Caco-2 (cell line): ENCODE results near the gene BCL3. TPM values are rescaled to one million over a fixed set of nuclear protein-coding genes. Genes with fewer than 3 reads are reported as not detected.

Experiments used
- BruUV-seq: library from RNA; stranded (reverse); fragments of 400-500 nt; replicated peaks from 2 replicates; lab custom pipeline; 2021; lab: Mats Ljungman, UMichigan
- CTCF ChIA-PET: fragments of 300-600 bp; sonication (Branson Sonifier 250); formaldehyde crosslinking; loops from one replicate; lab custom pipeline; 2022; ENCODE audit warnings: antibody characterized with exemption; lab: Charles Lee
- POLR2A ChIA-PET: fragments of 300-600 bp; sonication (Branson Sonifier 250); formaldehyde crosslinking; loops from one replicate; lab custom pipeline; 2022; ENCODE audit warnings: antibody characterized with exemption; lab: Charles Lee
- DNase-seq, 2 experiments: peaks; one replicate each; pipeline versions ENCODE4 v3.0.0 to v3.0.0-alpha.2; 2020 to 2022
- H3K27me3 ChIP-seq: replicated peaks from 2 replicates; pipeline ENCODE4 v1.6.0; 2011; ENCODE audit warnings: low read length; ENCODE audit not compliant: control insufficient read depth, insufficient read depth
- H3K36me3 ChIP-seq: 2 replicates; pipeline ENCODE4 v1.5.1; 2011; ENCODE audit warnings: low read length; ENCODE audit not compliant: control insufficient read depth, insufficient read depth
- H3K4me1 ChIP-seq: fragments of 250-450 bp; sonication (Bioruptor Pico); 2 replicates; pipeline ENCODE4 v1.5.1; 2020; ENCODE audit warnings: mild to moderate bottlenecking
- H3K4me3 ChIP-seq: 2 replicates; pipeline ENCODE4 v1.5.1; 2011; ENCODE audit warnings: low read depth, mild to moderate bottlenecking, control low read depth, low read length
- H3K9me3 ChIP-seq: fragments of 250-450 bp; sonication (Bioruptor Pico); 2 replicates; pipeline ENCODE4 v1.5.1; 2020; ENCODE audit warnings: mild to moderate bottlenecking, moderate library complexity
- H3K27ac Mint-ChIP-seq: one replicate; pipeline ENCODE4 v1.8.0; 2022; ENCODE audit warnings: mixed read lengths; ENCODE audit not compliant: unreplicated experiment
- H3K27me3 Mint-ChIP-seq: one replicate; pipeline ENCODE4 v1.8.0; 2022; ENCODE audit warnings: mixed read lengths; ENCODE audit not compliant: insufficient read depth, unreplicated experiment
- H3K36me3 Mint-ChIP-seq: one replicate; pipeline ENCODE4 v1.8.0; 2022; ENCODE audit warnings: mild to moderate bottlenecking, mixed read lengths; ENCODE audit not compliant: insufficient read depth, unreplicated experiment
- H3K4me1 Mint-ChIP-seq: one replicate; pipeline ENCODE4 v1.8.0; 2022; ENCODE audit warnings: low read depth, mixed read lengths; ENCODE audit not compliant: unreplicated experiment
- H3K4me3 Mint-ChIP-seq: one replicate; pipeline ENCODE4 v1.8.0; 2022; ENCODE audit warnings: mild to moderate bottlenecking, moderate library complexity, mixed read lengths; ENCODE audit not compliant: unreplicated experiment
- H3K9me3 Mint-ChIP-seq: one replicate; pipeline ENCODE4 v1.8.0; 2022; ENCODE audit warnings: mixed read lengths; ENCODE audit not compliant: unreplicated experiment
- CTCF ChIP-seq, 2 experiments: fragments of 200-600 bp in 1 of 2; IDR thresholded peaks; 1 replicate in 1 of 2; 2 replicates in 1 of 2; pipeline versions ENCODE4 v1.5.1 to v1.8.0; 2011 to 2022; ENCODE audit warnings: antibody characterized with exemption in 1 of 2, control low read depth in 1 of 2, inconsistent platforms in 1 of 2, low read depth in 1 of 2, low read length in 1 of 2, mild to moderate bottlenecking in 1 of 2, moderate library complexity in 1 of 2; ENCODE audit not compliant: insufficient read depth in 1 of 2, severe bottlenecking in 1 of 2, unreplicated experiment in 1 of 2
- intact Hi-C: fragments of 100-400 bp; cut with micrococcal nuclease; formaldehyde crosslinking; loops from one replicate; pipeline ENCODE4 v1.10.0; 2022; ENCODE audit not compliant: unreplicated experiment
- total RNA-seq: library from RNA; stranded (reverse); gene quantifications from 2 replicates; pipeline ENCODE4 v1.2.3, GENCODE V29; 2022

BCL3 gene
- total RNA-seq, 1 experiment from 2014 or later: 15.5 TPM

- peak overlapping the region; percentile 73 for H3K4me3 Mint-ChIP-seq
- H3K9me3 Mint-ChIP-seq: no peaks in the 10 kb centered on the region
- no peak for DNase-seq
- POLR2A ChIA-PET: no interaction called here
- CTCF ChIA-PET: interaction anchor here (0.6 to 1.0 kb wide), 2 partner anchors 32 to 50 kb away, joined by 3 to 7 read pairs; no protein-coding TSS in a partner anchor
- intact Hi-C loops: loop anchor here (2.0 kb wide), 2 partner anchors 33 to 69 kb away; partner anchors contain the start of gene BCAM
- peaks cover 15% of the 10 kb centered on the region for H3K4me1 ChIP-seq
- no peak for TF ChIP-seq CTCF (IDR thresholded peaks at IDR 0.05; ENCODE audit: insufficient read depth in 1 of 2, low read depth in 1 of 2, low read length in 1 of 2, severe bottlenecking in 1 of 2, unreplicated experiment in 1 of 2)
- no peaks in the 10 kb centered on the region for H3K9me3 ChIP-seq
- no peaks in the 10 kb centered on the region for H3K27me3 Mint-ChIP-seq
- no peaks in the 10 kb centered on the region for H3K36me3 ChIP-seq
- H3K4me1 Mint-ChIP-seq: peaks cover 5% of the 10 kb centered on the region
- H3K4me3 ChIP-seq: no peak overlapping the region
- peak overlapping the region; percentile 91 for H3K27ac Mint-ChIP-seq
- peaks cover 18% of the 10 kb centered on the region for H3K36me3 Mint-ChIP-seq
- H3K27me3 ChIP-seq: no peaks in the 10 kb centered on the region
- BruUV-seq: no TSS peak
Measured at GRCh38 chr19:44775676-44776240, 27.2 kb downstream of the BCL3 start.

DNA sequence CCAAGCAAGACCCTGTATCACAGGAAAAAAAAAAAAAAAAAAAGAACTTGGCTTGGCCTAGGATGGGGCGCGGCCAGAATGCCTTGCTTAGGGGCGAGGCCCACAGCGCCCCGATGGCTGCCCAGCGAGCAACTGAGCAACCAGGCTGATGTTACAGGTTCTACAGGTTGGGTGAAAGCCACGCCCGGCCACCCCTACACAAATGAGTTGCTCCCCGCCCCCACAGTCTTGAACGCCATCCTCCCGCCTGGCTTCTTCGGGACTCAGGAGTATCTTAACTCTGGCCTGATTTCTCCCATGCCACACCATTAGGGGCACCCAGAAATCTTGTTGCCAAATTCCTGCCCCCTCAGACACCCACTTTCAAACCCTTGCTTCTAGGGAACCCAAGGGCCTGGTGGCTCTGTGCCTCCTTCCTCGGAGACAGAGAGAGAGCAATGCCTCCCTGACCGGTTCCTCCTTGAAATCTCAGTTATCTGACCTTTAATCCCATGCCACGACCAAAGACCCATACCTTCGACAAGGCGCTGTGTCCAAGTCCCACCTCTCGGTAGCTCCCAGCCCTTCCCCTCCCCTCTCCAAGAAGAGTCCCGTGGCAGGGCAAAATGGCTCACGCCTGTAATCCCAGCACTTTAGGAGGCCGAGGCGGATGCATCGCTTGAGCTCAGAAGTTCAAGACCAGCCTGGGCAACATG lies 28.0 kb downstream of the BCL3 start:
- Mint-ChIP-seq H3K4me3 (peak overlapping the region; percentile 73), H3K9me3 (no peaks in the 10 kb centered on the region), H3K4me1 (peaks cover 5% of the 10 kb centered on the region), H3K36me3 (peaks cover 18% of the 10 kb centered on the region), H3K27ac (peak overlapping the region; percentile 91), H3K27me3 (no peaks in the 10 kb centered on the region)
- peaks cover 15% of the 10 kb centered on the region for H3K4me1 ChIP-seq
- H3K4me3 ChIP-seq: peak overlapping the region; percentile 10
- BruUV-seq: no TSS peak
- no peak for TF ChIP-seq CTCF (IDR thresholded peaks at IDR 0.05; ENCODE audit: insufficient read depth in 1 of 2, low read depth in 1 of 2, low read length in 1 of 2, severe bottlenecking in 1 of 2, unreplicated experiment in 1 of 2)
- H3K27me3 ChIP-seq: no peaks in the 10 kb centered on the region
- no peaks in the 10 kb centered on the region for H3K36me3 ChIP-seq
- H3K9me3 ChIP-seq: no peaks in the 10 kb centered on the region
- POLR2A ChIA-PET: interaction anchor here (0.5 to 0.6 kb wide), 2 partner anchors 69 to 82 kb away, joined by 3 to 7 read pairs; no protein-coding TSS in a partner anchor
- intact Hi-C loops: loop anchor here (2.0 kb wide), 2 partner anchors 32 to 68 kb away; partner anchors contain the start of gene BCAM
- DNase-seq: peak; percentile 78 to 94
- CTCF ChIA-PET: interaction anchor here (0.6 to 2.5 kb wide), 4 partner anchors 31 to 206 kb away, joined by 3 to 15 read pairs (median 4); partner anchors contain the start of gene NECTIN2

- Mint-ChIP-seq H3K36me3 (peaks cover 18% of the 10 kb centered on the region), H3K27ac (peak within 1 kb of the TSS; percentile 91), H3K4me1 (peaks cover 5% of the 10 kb centered on the region), H3K9me3 (no peaks in the 10 kb centered on the region), H3K4me3 (peak within 1 kb of the TSS; percentile 73), H3K27me3 (no peaks in the 10 kb centered on the region)
- H3K4me1 ChIP-seq: peaks cover 15% of the 10 kb centered on the region
- TF ChIP-seq CTCF (IDR thresholded peaks at IDR 0.05; ENCODE audit: insufficient read depth in 1 of 2, low read depth in 1 of 2, low read length in 1 of 2, severe bottlenecking in 1 of 2, unreplicated experiment in 1 of 2): peak in 1 of 2 experiments; percentile 38
- peak within 1 kb of the TSS; percentile 83 for H3K4me3 ChIP-seq
- intact Hi-C loops: loop anchor here (2.0 kb wide), 2 partner anchors 31 to 67 kb away; partner anchors contain the start of gene BCAM
- H3K9me3 ChIP-seq: no peaks in the 10 kb centered on the region
- H3K27me3 ChIP-seq: no peaks in the 10 kb centered on the region
- TSS peak; percentile 29 for BruUV-seq
- ChIA-PET CTCF (interaction anchor here (0.5 to 2.5 kb wide), 10 partner anchors 10 to 207 kb away, joined by 3 to 15 read pairs (median 4); partner anchors contain the start of genes BCAM and NECTIN2), POLR2A (interaction anchor here (0.5 to 1.2 kb wide), 6 partner anchors 29 to 112 kb away, joined by 3 to 8 read pairs (median 4); partner anchors contain the start of gene NECTIN2)
- no peaks in the 10 kb centered on the region for H3K36me3 ChIP-seq
- DNase-seq: peak; percentile 97 to 98
Measured at GRCh38 chr19:44777715-44778347, 29.3 kb downstream of the BCL3 start, which contains the start of gene CBLC. CBLC (plus strand) TSS chr19:44777890; CDS start chr19:44777932, 42 bp downstream.
